Neural progenitor cell (in vitro differentiated cells): ENCODE measurements around the gene DNAL4.

ENCODE experiments used
- EZH2 ChIP-seq: fragments of 200-600 bp; sonication (generic); IDR thresholded peaks from 2 replicates; pipeline ENCODE4 v1.6.1; 2017; ENCODE audit warnings: antibody characterized with exemption, mild to moderate bottlenecking, moderate library complexity
- TF ChIP-seq, protein P1 (sequence below): fragments of 200-600 bp; sonication (generic); IDR thresholded peaks from 2 replicates; pipeline ENCODE4 v1.5.1; 2017; ENCODE audit warnings: antibody characterized with exemption, mild to moderate bottlenecking

DNA sequence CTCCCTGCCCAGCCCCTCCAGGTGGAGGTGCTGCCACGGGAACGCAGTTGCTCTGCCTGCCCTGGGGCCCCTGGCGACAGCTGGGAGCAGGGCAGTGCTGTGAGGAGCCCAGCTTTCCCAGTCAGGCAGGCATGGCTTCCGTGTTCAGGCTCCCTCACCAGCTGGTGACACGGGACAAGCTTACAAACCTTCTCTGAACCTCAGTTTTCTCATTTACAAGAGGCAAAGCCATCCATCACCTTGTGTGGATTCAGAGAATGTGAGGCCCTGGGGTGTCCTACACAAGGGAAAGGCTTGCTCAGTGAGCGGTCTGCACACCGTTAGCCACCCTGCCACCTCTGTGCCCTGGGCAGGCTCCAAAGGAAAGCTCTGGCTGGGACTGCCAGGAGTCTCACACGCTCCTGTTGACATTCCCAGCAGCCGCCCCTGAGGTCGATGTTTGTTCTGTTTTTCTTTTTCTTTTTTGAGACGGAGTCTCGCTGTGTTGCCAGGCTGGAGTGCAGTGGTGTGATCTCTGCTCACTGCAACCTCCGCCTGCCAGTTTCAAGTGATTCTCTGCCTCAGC is 61.6 kb downstream of the DNAL4 start:
- TF ChIP-seq, protein P1, sequence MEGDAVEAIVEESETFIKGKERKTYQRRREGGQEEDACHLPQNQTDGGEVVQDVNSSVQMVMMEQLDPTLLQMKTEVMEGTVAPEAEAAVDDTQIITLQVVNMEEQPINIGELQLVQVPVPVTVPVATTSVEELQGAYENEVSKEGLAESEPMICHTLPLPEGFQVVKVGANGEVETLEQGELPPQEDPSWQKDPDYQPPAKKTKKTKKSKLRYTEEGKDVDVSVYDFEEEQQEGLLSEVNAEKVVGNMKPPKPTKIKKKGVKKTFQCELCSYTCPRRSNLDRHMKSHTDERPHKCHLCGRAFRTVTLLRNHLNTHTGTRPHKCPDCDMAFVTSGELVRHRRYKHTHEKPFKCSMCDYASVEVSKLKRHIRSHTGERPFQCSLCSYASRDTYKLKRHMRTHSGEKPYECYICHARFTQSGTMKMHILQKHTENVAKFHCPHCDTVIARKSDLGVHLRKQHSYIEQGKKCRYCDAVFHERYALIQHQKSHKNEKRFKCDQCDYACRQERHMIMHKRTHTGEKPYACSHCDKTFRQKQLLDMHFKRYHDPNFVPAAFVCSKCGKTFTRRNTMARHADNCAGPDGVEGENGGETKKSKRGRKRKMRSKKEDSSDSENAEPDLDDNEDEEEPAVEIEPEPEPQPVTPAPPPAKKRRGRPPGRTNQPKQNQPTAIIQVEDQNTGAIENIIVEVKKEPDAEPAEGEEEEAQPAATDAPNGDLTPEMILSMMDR = no peak
- no peak for TF ChIP-seq EZH2
